Breast epithelium (tissue), 4 donors: ENCODE data around the gene CERT1. TPM values are rescaled to one million over a fixed set of nuclear protein-coding genes. Genes with fewer than 3 reads are reported as not detected.

ENCODE experiments used
- DNase-seq, 2 donors: peaks; one replicate each; pipeline ENCODE4 v3.0.0-alpha.2; 2019; ENCODE audit warnings: low spot score in 2 of 2
- H3K27ac ChIP-seq, 2 donors: fragments of 200-600 bp; sonication (generic) in 1 of 2; one replicate each; pipeline ENCODE4 v1.5.1; 2016 to 2019; ENCODE audit warnings: mild to moderate bottlenecking in 1 of 2
- H3K27me3 ChIP-seq, 2 donors: fragments of 200-600 bp; sonication (generic) in 1 of 2; one replicate each; pipeline versions ENCODE4 v1.5.1 to v1.6.0; 2017 to 2019; ENCODE audit warnings: control low read depth in 1 of 2, mild to moderate bottlenecking in 1 of 2
- H3K36me3 ChIP-seq: fragments of 200-600 bp; one replicate; pipeline ENCODE4 v1.5.1; 2019
- H3K4me1 ChIP-seq, 2 donors: fragments of 200-600 bp; sonication (generic); one replicate each; pipeline ENCODE4 v1.5.1; 2016 to 2019; ENCODE audit warnings: control low read depth in 1 of 2
- H3K4me3 ChIP-seq, 3 donors: fragments of 200-600 bp; sonication (generic); 1 replicate in 2 of 3; 2 replicates in 1 of 3; pipeline ENCODE4 v1.5.1; 2016 to 2019; ENCODE audit warnings: mild to moderate bottlenecking in 3 of 3, moderate library complexity in 2 of 3
- H3K9me3 ChIP-seq, 2 donors: fragments of 200-600 bp; sonication (generic) in 1 of 2; one replicate each; pipeline ENCODE4 v1.5.1; 2016 to 2019; ENCODE audit warnings: control low read depth in 1 of 2
- POLR2A ChIP-seq: fragments of 450-650 bp; IDR thresholded peaks from one replicate; pipeline ENCODE4 v1.6.1; 2016; ENCODE audit warnings: antibody characterized with exemption, mild to moderate bottlenecking, moderate library complexity
- POLR2AphosphoS5 ChIP-seq, 3 donors: sonication (generic); formaldehyde crosslinking; IDR thresholded peaks; one replicate each; pipeline ENCODE4 v1.6.1; 2017; ENCODE audit warnings: antibody characterized with exemption in 3 of 3
- intact Hi-C: fragments of 100-400 bp; cut with DNase I; formaldehyde crosslinking; loops from one replicate; pipeline ENCODE4 v1.15.1; 2023; ENCODE audit warnings: low total_unique reads
- total RNA-seq, 3 donors: library from RNA; depleted of rRNA; stranded (reverse); fragments of >200 nt; gene quantifications; one replicate each; pipeline ENCODE4 v1.1.0, GENCODE V29; 2016
- TF ChIP-seq, protein P1 (sequence below), 3 donors: fragments of 450-650 bp; IDR thresholded peaks; one replicate each; pipeline ENCODE4 v1.5.1; 2016 to 2017; ENCODE audit warnings: antibody characterized with exemption in 3 of 3, mild to moderate bottlenecking in 3 of 3, moderate library complexity in 3 of 3

The CERT1 gene
- total RNA-seq, 3 donors from 2014 or later = 37.7 to 84.0 (median 42.1) TPM

DNA sequence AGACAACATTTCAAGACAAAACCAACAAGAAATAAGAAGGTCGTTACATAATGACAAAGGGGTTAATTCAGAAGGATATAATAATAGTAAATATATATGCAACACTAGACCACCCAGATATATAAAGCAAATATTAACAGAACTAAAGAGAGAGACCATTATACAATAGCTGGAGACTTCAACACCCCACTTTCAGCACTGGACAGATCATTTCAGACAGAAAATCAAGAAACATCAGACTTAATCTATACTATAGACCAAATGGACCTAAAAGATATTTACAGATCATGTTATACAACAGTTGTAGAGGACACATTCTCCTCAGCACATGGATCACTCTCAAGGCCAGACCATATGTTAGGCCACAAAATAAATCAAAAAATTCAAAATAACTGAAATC lies 26.8 kb downstream of the CERT1 start:
- Histone ChIP-seq H3K4me3 (no peak overlapping the region), H3K9me3 (peaks cover 6 to 24% of the 10 kb centered on the region in 2 donors), H3K36me3 (no peaks in the 10 kb centered on the region), H3K27me3 (no peaks in the 10 kb centered on the region), H3K4me1 (no peaks in the 10 kb centered on the region), H3K27ac (no peak overlapping the region)
- DNase-seq = no peak
- no peak for TF ChIP-seq POLR2A
- no peak for TF ChIP-seq POLR2AphosphoS5 (IDR thresholded peaks at IDR 0.05)
- TF ChIP-seq, protein P1, sequence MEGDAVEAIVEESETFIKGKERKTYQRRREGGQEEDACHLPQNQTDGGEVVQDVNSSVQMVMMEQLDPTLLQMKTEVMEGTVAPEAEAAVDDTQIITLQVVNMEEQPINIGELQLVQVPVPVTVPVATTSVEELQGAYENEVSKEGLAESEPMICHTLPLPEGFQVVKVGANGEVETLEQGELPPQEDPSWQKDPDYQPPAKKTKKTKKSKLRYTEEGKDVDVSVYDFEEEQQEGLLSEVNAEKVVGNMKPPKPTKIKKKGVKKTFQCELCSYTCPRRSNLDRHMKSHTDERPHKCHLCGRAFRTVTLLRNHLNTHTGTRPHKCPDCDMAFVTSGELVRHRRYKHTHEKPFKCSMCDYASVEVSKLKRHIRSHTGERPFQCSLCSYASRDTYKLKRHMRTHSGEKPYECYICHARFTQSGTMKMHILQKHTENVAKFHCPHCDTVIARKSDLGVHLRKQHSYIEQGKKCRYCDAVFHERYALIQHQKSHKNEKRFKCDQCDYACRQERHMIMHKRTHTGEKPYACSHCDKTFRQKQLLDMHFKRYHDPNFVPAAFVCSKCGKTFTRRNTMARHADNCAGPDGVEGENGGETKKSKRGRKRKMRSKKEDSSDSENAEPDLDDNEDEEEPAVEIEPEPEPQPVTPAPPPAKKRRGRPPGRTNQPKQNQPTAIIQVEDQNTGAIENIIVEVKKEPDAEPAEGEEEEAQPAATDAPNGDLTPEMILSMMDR (IDR thresholded peaks at IDR 0.05) = no peak
- intact Hi-C loops = no loop called here

DNA sequence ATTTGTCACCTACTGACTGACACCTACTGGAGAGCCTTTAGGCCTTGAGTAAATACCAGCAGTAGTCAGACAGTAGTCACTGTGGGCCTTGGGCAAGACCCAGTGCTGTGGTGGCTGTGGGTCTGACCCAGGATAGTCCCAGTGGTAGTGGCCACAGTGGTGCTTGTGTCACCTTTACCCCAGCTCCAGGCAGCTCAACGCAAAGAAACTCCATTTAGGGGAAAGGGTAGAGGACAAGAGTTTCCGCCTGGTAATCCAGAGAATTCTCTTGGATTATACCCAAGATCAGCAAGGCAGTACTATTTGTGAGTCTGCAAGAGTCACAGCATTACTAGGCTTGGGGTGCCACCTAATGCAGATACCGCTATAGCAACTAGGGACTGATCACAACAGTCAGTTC lies 28.9 kb downstream of the CERT1 start:
- H3K36me3 ChIP-seq = no peaks in the 10 kb centered on the region
- no peaks in the 10 kb centered on the region for H3K4me1 ChIP-seq
- H3K4me3 ChIP-seq = no peak overlapping the region
- H3K27me3 ChIP-seq = no peaks in the 10 kb centered on the region
- H3K9me3 ChIP-seq = peaks cover 6 to 19% of the 10 kb centered on the region in 2 donors
- no peak for DNase-seq
- no peak overlapping the region for H3K27ac ChIP-seq
- intact Hi-C loops = no loop called here
- TF ChIP-seq, protein P1 (IDR thresholded peaks at IDR 0.05) = no peak
- TF ChIP-seq POLR2A = no peak
- no peak for TF ChIP-seq POLR2AphosphoS5 (IDR thresholded peaks at IDR 0.05)

DNA sequence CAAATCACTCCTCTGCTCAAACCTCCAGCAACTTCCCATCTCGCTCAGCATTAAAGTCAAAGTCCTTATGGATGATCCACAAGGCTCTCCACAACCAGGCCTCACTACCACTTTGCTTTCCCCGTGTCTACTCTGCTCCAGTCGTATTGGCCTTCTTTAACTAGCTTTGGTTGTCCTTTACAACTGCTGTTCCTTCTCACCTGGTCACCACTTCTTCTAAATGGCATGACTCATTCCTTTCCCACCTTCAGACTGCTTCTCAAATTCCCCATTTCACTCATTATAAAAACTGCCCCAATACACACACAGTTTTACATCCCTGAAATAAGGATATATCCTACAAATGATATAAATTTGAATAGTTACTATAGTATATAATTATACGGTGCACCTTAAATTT lies 30.4 kb downstream of the CERT1 start:
- no peaks in the 10 kb centered on the region for H3K36me3 ChIP-seq
- H3K9me3 ChIP-seq = peaks cover 0 to 10% of the 10 kb centered on the region in 2 donors
- intact Hi-C loops = no loop called here
- H3K4me1 ChIP-seq = no peaks in the 10 kb centered on the region
- H3K4me3 ChIP-seq = no peak overlapping the region
- no peak overlapping the region for H3K27ac ChIP-seq
- no peak for TF ChIP-seq POLR2A
- no peak for TF ChIP-seq POLR2AphosphoS5 (IDR thresholded peaks at IDR 0.05)
- TF ChIP-seq, protein P1 (IDR thresholded peaks at IDR 0.05) = no peak
- H3K27me3 ChIP-seq = no peaks in the 10 kb centered on the region
- no peak for DNase-seq

DNA sequence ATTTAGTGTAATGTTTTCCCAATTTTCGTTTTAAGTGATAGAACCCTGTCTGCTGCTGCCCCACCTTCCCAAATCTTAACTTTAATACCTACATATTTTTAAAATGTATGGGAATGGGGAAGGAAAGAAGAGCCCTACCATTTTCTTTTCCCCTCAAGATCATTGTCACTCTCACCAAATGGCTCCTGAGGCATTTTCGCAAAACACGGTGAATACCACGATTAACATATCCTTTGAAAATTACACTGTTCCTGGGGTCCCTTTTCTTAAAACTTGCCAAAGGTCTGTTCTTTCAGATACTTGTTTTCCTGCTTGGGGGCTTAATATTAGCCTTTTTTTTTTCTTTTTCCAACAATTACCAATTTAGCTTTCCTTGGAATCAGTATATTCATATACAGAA lies 36.1 kb downstream of the CERT1 start:
- Histone ChIP-seq H3K36me3 (no peaks in the 10 kb centered on the region), H3K4me3 (no peak overlapping the region), H3K4me1 (no peaks in the 10 kb centered on the region), H3K9me3 (peaks cover 0 to 11% of the 10 kb centered on the region in 2 donors), H3K27me3 (no peaks in the 10 kb centered on the region), H3K27ac (no peak overlapping the region)
- intact Hi-C loops = no loop called here
- TF ChIP-seq POLR2A (no peak), POLR2AphosphoS5 (IDR thresholded peaks at IDR 0.05) (no peak)
- TF ChIP-seq, protein P1 (IDR thresholded peaks at IDR 0.05) = no peak
- DNase-seq = no peak

DNA sequence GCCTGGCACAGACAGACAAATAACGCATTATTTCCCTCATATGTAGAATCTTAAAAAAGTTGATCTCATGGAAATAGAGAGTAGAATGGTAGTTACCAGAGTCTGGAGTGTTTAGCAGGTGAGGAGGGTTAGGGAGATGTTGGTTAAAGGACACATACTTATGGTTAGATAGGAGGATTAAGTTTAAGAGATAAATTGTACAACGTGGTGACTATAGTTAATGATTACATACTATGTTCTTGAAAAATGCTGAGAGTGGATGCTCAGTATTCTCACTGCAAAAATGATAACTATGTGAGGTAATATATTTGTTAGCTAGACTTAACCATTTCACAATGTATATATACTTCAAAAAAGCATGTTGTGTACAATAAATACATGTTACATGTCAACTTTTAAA lies 38.0 kb downstream of the CERT1 start:
- DNase-seq = no peak
- H3K4me3 ChIP-seq = no peak overlapping the region
- peaks cover 4 to 30% of the 10 kb centered on the region in 2 donors for H3K9me3 ChIP-seq
- no peaks in the 10 kb centered on the region for H3K4me1 ChIP-seq
- intact Hi-C loops = no loop called here
- no peaks in the 10 kb centered on the region for H3K27me3 ChIP-seq
- TF ChIP-seq POLR2AphosphoS5 (IDR thresholded peaks at IDR 0.05) (no peak), POLR2A (no peak)
- TF ChIP-seq, protein P1 (IDR thresholded peaks at IDR 0.05) = no peak
- H3K27ac ChIP-seq = no peak overlapping the region
- no peaks in the 10 kb centered on the region for H3K36me3 ChIP-seq
